GM18858 (cell line): ENCODE measurements around the gene OXCT2.
"Not testable (repeated sequence)": the region's sequence is repeated elsewhere in the genome, so short reads cannot be mapped to it uniquely, and the experiment has no call there.

Experiments
- ATAC-seq: cut with Tn5 transposase; IDR thresholded peaks from one replicate; pipeline ENCODE4 v1.9.1; 2021; ENCODE audit not compliant: unreplicated experiment

Gene OXCT2

GRCh38 chr1:39763619-39764374 lies 7.4 kb downstream of the OXCT2 start:
- not testable (repeated sequence) for ATAC-seq

GRCh38 chr1:39762550-39763540 lies 8.3 kb downstream of the OXCT2 start:
- ATAC-seq, result no peak

DNA sequence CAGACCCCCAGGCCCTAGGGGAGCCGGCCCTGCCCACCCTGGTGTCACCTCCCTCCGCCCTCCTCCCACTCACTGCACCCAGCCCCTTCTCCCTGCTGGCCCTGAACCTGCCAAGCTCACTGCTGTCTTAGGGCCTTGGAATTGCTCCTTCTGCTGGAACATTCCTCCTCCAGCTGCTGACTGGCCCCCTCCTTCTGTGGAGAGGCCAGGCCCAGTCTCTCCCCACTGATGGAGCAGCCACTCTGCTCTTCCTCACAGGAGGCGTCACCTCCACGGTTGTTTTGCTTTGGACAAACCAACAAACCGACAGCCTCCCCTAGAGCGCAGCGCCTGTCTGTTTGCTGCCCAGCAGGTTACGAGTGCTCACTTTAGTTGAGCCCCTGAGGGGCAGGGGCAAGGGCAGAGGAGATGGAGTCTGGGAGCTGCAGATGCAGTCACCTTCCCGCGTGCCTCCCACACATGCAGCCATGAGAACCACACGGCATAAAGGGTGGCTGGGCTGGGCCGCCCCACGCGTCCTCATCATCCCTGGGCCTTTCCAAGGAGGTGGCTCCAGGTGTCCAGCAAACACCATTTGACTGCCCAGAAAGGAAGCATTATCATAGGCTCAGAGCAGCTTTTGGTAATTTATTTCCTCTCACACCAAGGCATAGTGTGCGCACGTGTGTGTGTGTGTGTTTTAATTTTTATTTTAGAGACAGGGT lies 9.4 kb downstream of the OXCT2 start:
- ATAC-seq, result no peak

DNA sequence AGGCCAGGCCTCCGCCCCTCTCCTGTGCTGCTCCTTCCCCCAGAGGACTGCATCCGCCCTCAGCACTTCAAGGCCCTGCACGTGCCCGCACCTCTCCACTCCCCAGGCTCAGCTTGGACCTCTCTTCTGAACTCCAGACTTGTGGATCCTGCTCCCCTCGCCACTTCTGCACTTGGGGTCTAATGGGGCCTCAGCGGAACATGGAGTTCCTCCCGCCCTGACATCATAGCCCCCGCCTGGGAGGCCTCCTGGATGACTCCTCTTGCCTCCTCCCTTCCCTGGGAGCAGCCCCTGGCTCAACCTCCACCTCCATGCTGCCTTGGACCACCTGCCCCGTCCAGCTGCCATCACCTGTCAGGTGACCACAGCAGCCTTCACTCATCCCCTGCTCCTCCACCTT lies 10.1 kb downstream of the OXCT2 start:
- ATAC-seq, result no peak

GRCh38 chr1:39760074-39761008 lies 10.8 kb downstream of the OXCT2 start:
- no peak for ATAC-seq

DNA sequence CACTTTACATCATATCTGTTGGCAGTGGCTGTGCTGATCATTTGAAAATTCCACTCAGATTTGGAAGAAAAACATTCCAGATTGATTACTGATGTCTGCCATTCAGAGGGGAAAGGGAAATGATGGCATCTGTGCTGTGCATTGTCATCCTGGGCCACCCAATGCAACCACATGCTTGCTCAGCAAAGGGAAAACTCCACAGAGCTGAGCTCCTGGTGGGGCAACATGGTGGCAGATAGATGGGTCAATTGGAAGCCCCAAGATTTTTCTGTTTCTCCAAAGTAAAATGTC lies 11.8 kb downstream of the OXCT2 start:
- no peak for ATAC-seq

GRCh38 chr1:39758556-39759435 lies 12.4 kb downstream of the OXCT2 start:
- ATAC-seq, result no peak

DNA sequence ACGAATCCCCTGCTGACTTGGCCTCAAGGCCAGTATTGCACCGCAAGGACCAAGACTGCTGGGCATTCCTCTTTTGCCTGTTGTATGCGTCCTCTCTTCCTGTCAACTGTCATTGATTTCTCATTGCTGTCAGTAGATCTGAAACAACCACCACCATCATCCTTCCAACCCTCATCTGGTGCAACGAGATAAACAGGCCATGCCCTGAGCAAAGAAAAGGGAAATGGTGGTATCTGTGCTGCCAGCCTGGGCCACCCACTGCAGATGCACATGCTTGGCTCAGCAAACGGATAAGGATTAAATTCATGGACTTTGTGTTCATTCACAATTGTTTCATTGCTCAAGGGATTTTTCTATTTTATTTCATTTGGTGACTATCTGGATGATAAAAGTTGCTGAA lies 13.6 kb downstream of the OXCT2 start:
- no peak for ATAC-seq

DNA sequence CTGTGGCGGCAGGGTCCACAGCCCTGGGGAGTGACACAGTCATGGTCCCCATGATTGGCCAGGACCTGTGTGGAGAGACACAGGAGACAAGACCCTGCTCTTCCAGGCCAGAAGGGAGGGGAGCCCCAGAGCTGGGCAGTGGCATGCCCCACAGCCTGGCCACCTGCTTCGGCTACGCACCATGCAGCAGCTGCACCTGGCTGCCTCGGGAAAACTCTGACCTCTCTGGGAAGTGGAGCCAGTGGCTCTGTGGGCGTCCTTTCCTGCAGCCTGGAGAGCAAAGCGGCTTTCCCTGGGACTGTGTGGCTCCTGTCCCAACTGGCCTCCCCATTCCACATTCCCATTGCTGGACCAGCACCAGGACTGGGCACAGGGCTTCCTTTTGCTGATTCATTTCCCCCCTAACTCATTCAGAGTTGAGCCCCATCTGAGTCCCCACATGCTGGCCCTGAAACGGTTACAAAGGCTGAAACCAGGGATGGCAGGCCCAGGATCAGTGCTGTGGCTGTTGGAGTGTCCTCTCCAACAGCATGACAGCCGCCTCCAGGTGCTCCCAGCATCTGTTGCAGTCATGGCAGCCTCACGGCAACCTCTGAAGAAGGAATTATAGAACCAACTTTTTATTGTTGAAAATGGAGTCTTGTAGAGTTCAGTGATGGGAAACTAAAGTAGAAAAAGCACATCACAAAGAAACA lies 15.0 kb downstream of the OXCT2 start:
- no peak for ATAC-seq

DNA sequence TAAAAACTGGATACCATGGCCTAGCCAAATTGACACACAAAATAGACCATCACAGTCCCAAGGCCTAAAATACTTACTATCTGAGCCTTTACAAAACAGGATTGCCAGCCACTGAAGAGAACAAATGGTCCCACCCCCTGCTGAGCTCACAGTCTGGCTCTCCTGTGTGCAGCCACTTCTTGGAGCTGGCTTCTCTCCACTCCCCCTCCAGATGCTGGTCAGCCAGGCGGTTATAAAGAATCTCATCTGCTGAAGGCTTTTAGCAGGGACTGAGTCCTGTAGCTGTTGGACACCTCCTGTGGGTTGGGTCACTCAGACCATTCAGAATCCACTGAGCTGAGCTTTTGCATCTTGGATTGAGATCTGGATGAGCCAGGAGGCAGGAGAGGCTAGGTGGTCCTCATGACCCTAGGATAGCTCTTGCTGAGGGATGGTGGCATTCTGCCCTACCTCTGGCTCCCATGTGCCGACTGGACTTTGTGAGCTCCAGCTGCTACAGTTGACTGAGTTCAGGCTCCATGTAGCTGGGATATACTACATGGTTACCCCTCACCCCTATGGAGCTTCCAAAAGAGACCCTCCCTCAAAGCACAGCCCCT lies 16.1 kb downstream of the OXCT2 start:
- no peak for ATAC-seq

DNA sequence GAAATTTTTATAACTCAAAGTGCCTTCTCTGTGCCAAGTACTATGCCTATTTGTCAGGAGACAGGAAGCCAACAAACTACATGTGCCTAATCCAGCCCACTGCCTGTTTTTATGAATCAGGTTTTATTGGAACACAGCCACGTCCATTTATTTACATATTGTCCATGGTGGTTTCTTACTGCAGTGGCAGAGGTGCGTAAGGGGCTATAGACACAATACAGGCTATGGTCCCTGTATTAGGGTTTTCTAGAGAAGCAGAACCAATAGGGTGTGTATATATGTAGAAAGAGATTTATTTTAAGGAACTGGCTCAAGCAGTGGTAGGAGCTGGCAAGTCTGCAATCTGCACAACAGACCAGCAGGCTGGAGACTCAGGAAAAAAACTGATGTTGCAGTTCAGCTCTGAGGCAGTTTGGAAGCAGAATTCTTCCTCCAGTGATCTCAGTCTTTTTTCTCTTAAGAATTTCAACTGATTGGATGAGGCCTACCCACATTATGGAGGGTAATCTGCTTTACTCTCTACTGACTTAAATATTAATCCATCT lies 17.1 kb downstream of the OXCT2 start:
- no peak for ATAC-seq

DNA sequence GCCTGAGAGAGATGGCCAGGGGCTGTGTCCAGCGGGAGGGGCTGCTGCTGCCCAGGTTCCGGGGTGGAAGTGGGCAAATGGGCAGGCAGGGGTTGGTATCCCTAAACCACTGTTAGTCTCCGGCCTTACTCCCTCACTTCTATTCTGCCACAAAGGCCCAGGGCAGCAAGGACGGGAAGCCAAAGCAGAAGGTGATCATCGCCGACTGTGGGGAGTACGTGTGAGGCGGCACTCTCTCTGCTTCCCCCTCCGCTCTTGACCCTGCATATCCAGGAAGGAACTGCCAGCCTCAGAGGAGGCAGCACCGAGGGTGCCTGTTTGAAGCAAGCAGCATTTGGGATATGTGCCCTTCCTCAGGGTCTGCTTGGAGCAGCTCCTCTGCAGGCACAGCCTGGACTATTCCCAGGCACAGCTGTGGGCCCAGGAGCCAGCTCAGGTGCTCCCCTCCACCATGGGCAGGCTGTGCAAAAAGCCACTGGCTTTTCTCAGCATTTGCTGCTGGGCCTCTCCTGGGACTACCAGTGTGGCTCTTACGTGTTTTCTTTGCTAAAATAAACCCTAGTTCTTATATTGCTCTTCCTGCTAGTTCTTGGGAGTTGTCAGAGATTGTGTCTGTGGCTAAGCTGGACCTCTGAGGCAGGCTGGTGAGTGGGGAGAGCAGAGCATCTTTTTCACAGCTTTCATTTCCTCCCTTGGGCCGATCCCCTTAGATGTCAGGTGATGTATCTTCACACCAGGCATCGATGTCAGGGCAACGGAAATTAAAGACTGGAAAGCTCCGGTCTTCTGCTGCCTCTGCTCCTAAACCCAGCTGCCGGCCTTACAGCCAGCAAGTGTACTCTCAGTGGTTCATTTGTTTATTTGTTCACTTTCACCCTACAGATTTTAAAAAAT lies 17.8 kb downstream of the OXCT2 start:
- no peak for ATAC-seq

GRCh38 chr1:39752703-39753102 lies 18.4 kb downstream of the OXCT2 start:
- no peak for ATAC-seq

- ATAC-seq, result no peak
Measured at GRCh38 chr1:39751595-39751994, 19.6 kb downstream of the OXCT2 start.

GRCh38 chr1:39745016-39745670 lies 26.0 kb downstream of the OXCT2 start:
- ATAC-seq, result no peak

- ATAC-seq, result no peak
Measured at GRCh38 chr1:39738622-39739366, 32.4 kb downstream of the OXCT2 start, which contains the start of gene PPIE. Gene PPIE (plus strand): TSS chr1:39738882. CDS start chr1:39738901, 19 bp downstream.
